HEK293T (cell line): ENCODE measurements around the gene NDUFV2.

Experiments
- CTBP1 ChIP-seq: fragments of 450-650 bp; IDR thresholded peaks from 2 replicates; pipeline ENCODE4 v1.6.1; 2016; ENCODE audit warnings: borderline replicate concordance
- ELF4 ChIP-seq: fragments of 450-650 bp; IDR thresholded peaks from 2 replicates; pipeline ENCODE4 v1.6.1; 2017; ENCODE audit warnings: antibody characterized with exemption
- FOXA1 ChIP-seq: fragments of 450-650 bp; IDR thresholded peaks from 2 replicates; pipeline ENCODE4 v1.6.1; 2016; ENCODE audit warnings: mild to moderate bottlenecking
- FOXM1 ChIP-seq: fragments of 450-650 bp; IDR thresholded peaks from 2 replicates; pipeline ENCODE4 v1.6.1; 2017; ENCODE audit warnings: mild to moderate bottlenecking, borderline replicate concordance
- HDGF ChIP-seq: fragments of 450-650 bp; IDR thresholded peaks from 2 replicates; pipeline ENCODE4 v1.6.1; 2017; ENCODE audit warnings: antibody characterized with exemption, borderline replicate concordance
- NFRKB ChIP-seq: fragments of 450-650 bp; IDR thresholded peaks from 2 replicates; pipeline ENCODE4 v1.6.1; 2016; ENCODE audit warnings: mild to moderate bottlenecking, moderate library complexity
- SP1 ChIP-seq: fragments of 450-650 bp; IDR thresholded peaks from 2 replicates; pipeline ENCODE4 v1.6.1; 2017
- SUZ12 ChIP-seq: fragments of 450-650 bp; IDR thresholded peaks from 2 replicates; pipeline ENCODE4 v1.6.1; 2016; ENCODE audit warnings: mild to moderate bottlenecking
- ZNF384 ChIP-seq: fragments of 450-650 bp; IDR thresholded peaks from 2 replicates; pipeline ENCODE4 v1.6.1; 2016

DNA sequence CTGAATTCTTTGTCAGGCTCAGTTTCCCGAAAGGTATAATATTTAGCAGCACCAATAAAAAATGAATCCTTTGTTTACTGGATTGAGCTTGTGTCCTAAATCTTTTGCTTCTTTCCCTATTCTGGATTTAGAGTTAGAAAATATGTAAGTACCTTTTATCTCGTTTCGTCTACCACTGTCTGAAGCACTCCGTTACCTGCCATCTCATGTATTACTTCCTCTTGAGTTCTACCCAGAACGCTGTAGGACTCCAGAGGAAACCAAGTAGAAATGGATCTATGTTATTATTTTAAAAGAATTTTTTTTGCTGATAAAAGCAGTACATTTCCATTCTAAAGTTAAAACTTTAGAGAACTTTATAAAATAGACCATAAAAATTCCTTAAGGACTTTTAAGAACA lies 47.6 kb downstream of the NDUFV2 start:
- no peak for TF ChIP-seq ELF4
- TF ChIP-seq SUZ12: no peak
- no peak for TF ChIP-seq CTBP1
- TF ChIP-seq SP1: no peak
- TF ChIP-seq ZNF384: no peak
- TF ChIP-seq HDGF: no peak
- no peak for TF ChIP-seq FOXA1
- no peak for TF ChIP-seq NFRKB
- no peak for TF ChIP-seq FOXM1
